ENCODE data around the gene INPP4B.

INPP4B gene

DNA sequence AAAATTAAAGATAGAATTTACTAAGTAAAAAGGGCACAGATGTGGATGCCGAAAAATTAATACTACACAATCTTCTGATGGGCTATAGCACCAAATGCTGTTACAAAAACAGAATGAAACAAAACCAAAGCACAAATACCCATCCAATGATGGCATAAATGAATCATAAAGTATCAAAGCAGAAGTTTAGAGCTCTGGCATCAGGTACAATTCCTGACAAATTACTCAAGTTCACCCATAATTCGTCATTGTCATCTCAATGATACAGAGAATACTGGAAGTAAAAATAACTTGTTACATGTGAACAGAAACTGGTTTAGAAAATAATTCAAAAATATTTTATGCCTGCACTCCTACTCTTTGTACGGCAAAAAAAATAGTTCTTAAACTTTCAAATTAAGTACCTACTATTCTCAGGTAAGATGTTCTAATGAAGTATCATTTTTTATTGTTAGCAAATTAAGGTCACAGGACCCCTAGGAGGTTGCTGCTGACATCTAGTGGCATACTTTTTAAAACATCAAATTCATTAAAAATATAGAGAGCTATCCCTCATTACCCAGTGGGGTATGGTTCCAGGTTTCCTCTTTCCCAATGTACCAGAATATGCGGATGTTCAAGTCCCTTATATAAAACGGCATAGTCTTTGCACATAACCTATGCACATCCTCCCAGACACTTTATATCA, 126.1 kb downstream of the INPP4B start:
- H3K36me3 Mint-ChIP-seq: peaks cover 16% of the 10 kb centered on the region
- H3K4me3 Mint-ChIP-seq: no peak overlapping the region
- H3K27ac Mint-ChIP-seq: peak overlapping the region; percentile 90
- H3K27me3 Mint-ChIP-seq: no peaks in the 10 kb centered on the region
- H3K4me1 Mint-ChIP-seq: peaks cover 39% of the 10 kb centered on the region
- peaks cover 15% of the 10 kb centered on the region for H3K9me3 Mint-ChIP-seq

DNA sequence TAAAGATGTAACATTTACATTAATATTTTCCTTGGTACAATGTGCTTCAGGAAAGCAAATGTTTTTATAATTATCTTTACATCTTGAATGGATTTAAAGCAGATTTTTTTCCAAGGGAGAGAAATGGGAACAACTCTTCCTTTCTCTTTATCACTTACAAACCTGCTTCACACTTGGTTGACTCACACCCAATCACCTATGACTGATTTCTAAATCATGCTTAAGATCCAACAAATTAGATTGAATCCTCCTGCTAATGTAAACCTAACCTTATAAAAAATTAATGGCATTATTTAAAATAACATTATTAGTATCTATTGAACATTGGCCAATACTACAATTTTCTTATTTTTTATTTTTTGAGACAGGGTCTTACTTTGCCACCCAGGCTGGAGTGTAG, 127.1 kb downstream of the INPP4B start:
- Mint-ChIP-seq H3K36me3 (peaks cover 16% of the 10 kb centered on the region), H3K4me3 (no peak overlapping the region), H3K27ac (peak overlapping the region; percentile 72), H3K27me3 (no peaks in the 10 kb centered on the region), H3K4me1 (peaks cover 46% of the 10 kb centered on the region), H3K9me3 (peaks cover 15% of the 10 kb centered on the region)

DNA sequence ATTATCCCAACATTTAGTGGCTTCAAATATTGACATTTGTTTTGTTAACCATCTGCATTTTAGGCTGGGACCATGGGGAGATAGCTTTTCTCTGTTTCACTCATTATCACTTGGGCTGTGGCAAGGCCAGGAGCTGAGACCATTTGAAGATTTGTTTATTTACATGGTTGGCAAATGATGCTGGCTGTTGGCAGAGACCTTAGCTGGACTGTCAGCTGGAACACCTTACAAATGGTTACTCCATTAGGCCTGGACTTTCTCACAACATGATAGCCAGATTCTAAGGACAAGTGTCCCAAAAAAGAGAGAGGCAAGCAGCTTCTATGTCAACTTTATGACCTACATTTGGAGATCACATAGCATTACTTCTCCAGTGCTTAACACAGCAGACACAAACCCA, 130.4 kb downstream of the INPP4B start:
- Mint-ChIP-seq H3K9me3 (peaks cover 29% of the 10 kb centered on the region), H3K27ac (no peak overlapping the region), H3K27me3 (no peaks in the 10 kb centered on the region), H3K4me3 (no peak overlapping the region), H3K36me3 (peaks cover 27% of the 10 kb centered on the region), H3K4me1 (peaks cover 70% of the 10 kb centered on the region)

DNA sequence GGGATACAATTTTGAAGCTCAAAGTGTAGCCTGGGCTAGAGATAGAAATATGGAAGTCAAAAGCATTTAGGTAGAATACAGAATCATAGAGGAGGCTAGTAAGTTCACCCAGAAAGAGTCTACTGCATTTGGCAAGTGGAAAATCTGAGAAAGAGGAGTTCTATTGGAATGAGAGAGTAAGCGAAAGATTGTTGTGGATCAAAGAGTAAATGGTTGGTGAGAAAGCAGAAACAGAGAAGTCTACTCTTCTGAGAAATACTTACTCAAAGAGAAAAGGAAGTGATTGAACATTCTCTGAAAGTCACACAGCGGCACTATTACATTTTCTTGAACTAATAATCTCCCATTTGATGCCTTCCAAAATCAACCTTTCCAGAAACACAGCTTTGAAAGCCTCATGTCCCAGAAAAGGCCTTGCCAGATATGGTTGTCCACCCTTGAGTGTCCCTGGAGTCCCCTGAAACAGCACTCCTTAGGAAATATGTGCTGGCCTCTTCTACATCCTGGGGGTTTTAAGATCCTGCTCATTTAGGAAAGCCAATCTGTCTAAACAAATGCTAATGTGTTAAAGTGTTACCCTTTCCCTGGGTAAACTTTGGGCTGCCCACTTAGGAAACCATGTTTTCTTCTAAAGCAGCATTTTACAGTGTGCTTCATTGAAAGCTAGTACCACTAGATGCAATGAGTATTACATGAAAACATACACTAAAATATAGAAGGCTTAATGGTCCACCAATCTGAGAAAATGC, 132.6 kb downstream of the INPP4B start:
- H3K27me3 Mint-ChIP-seq: no peaks in the 10 kb centered on the region
- H3K4me1 Mint-ChIP-seq: peaks cover 69% of the 10 kb centered on the region
- peak overlapping the region; percentile 94 for H3K27ac Mint-ChIP-seq
- peaks cover 37% of the 10 kb centered on the region for H3K9me3 Mint-ChIP-seq
- H3K36me3 Mint-ChIP-seq: peaks cover 37% of the 10 kb centered on the region
- H3K4me3 Mint-ChIP-seq: peak overlapping the region; percentile 55

DNA sequence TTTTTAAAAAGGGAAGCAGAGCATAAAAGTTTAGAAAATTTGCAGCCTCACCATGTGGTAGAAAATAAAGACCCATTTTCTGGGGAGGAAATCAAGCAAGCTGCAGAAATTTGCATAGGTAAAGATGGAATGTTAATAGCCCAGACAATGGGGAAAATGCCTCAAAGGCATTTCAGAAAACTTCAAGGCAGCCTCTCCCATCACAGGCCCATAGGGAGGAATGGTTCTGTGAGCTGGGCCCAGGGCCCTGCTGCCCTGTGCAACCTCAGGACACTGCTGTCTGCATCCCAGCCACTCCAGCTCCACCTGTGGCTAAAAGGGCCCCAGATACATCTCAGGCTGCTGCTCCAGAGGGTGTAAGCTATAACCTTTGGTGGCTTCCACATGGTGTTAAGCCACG, 137.9 kb downstream of the INPP4B start:
- H3K27me3 Mint-ChIP-seq: no peaks in the 10 kb centered on the region
- peak overlapping the region; percentile 5 for H3K4me3 Mint-ChIP-seq
- H3K36me3 Mint-ChIP-seq: peaks cover 25% of the 10 kb centered on the region
- no peak overlapping the region for H3K27ac Mint-ChIP-seq
- H3K4me1 Mint-ChIP-seq: peaks cover 36% of the 10 kb centered on the region
- H3K9me3 Mint-ChIP-seq: peaks cover 28% of the 10 kb centered on the region

DNA sequence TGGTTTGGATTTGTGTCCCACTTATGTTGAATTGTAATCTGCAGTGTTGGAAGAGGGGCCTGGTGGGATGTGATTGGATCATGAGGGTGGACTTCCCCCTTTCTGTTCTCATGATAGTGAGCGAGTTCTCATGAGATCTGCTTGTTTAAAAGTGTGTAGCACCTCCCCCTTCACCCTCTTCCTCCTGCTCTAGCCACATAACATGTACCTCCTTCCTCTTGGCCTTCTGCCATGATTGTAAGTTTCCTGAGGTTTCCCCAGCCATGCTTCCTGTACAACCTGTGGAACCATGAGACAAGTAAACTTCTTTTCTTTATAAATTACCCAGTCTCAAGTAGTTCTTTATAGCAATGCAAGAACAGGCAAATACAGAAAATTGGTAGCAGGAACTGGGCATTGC, 138.7 kb downstream of the INPP4B start:
- Mint-ChIP-seq H3K4me3 (no peak overlapping the region), H3K27ac (no peak overlapping the region), H3K27me3 (no peaks in the 10 kb centered on the region), H3K36me3 (peaks cover 21% of the 10 kb centered on the region), H3K9me3 (peaks cover 21% of the 10 kb centered on the region), H3K4me1 (peaks cover 27% of the 10 kb centered on the region)

DNA sequence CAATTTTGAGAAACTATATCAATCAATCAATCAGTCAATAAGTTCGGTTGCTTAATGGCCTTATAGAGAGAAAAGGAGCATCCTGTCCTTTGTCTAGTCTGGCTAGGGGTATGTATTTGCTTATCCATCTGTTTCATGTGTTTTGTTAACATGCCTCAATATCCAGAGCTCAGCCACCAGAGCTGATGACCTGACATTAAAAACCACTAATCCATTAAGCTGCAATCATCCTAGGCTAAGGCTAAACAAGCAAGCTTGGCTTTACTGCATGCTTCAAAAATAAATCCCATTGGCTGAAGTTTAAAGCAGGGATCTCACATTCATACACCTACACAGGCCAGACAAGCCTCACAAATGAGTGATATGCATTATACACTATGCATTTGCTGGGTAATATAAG, 139.7 kb downstream of the INPP4B start:
- peaks cover 24% of the 10 kb centered on the region for H3K4me1 Mint-ChIP-seq
- H3K36me3 Mint-ChIP-seq: peaks cover 19% of the 10 kb centered on the region
- H3K27me3 Mint-ChIP-seq: no peaks in the 10 kb centered on the region
- no peak overlapping the region for H3K27ac Mint-ChIP-seq
- peaks cover 17% of the 10 kb centered on the region for H3K9me3 Mint-ChIP-seq
- no peak overlapping the region for H3K4me3 Mint-ChIP-seq

DNA sequence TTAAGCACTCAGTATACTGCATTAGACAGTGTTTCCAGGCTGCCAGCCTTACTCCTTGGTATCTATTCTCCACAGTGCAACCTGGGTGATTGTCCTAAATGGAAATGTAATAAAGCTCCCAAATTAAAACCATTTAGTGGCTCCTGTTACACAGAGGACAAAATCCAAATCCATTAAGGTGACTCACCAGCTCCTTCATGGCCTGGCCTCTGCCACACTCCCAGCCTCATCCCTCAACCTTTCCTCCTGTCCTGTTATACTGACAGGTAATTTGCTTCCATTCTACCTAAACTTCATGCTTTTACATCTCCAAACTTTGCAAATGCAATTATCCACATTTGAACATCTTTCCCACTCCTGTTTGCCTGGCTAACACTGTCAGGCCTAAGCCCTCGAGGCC, 140.3 kb downstream of the INPP4B start:
- Mint-ChIP-seq H3K4me3 (no peak overlapping the region), H3K27me3 (no peaks in the 10 kb centered on the region), H3K27ac (no peak overlapping the region), H3K9me3 (peaks cover 15% of the 10 kb centered on the region), H3K4me1 (peaks cover 24% of the 10 kb centered on the region), H3K36me3 (peaks cover 16% of the 10 kb centered on the region)

DNA sequence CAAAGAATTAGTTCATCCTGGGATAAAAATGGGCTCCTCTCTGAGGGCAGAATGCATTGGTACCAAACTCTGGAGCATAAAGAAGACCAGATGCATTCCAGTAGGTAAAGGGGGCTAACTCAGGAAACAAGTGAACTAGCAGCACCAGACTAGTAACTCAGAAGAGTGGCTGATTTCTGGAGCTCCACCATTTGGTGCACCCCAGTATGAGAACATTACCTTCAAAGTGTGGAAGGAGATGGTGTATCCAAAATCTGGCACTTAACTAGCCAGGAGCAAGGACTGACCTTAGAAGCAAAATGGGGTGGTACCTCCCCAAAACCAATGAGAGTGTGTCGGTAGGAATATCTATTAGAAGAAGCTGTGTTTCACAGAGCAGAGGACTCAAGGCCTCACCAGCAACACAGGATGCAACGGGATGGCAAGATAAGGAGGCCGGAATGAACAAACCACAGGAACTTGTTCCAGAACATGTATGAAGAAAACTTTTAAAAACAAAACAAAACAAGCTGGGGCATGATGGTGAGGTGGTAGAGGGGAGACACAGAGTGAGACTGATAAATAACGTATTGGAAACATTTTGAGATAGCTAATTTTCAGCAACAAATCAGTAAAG, 142.3 kb downstream of the INPP4B start:
- peaks cover 11% of the 10 kb centered on the region for H3K36me3 Mint-ChIP-seq
- no peak overlapping the region for H3K4me3 Mint-ChIP-seq
- peaks cover 29% of the 10 kb centered on the region for H3K4me1 Mint-ChIP-seq
- H3K9me3 Mint-ChIP-seq: peaks cover 12% of the 10 kb centered on the region
- no peak overlapping the region for H3K27ac Mint-ChIP-seq
- H3K27me3 Mint-ChIP-seq: no peaks in the 10 kb centered on the region

DNA sequence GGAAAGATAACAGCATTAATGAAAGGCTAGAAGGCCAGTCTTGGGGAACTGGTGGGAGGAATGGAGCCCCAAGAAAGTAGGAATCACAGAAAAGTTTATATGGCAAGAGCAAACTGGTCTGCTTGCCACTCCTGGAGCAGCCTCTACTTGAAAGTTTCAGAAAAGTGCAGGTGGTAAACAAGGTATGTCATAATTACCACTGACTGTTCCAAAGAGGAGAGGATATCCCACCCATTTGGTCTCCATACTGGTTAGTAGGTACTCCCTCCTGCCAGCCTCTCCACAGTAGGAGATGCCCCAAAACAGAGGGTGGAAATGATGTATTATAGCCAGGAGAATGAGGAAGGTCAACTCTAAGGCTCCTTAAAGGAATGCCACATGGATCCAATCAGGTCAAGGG, 145.1 kb downstream of the INPP4B start:
- H3K36me3 Mint-ChIP-seq: peaks cover 5% of the 10 kb centered on the region
- peaks cover 12% of the 10 kb centered on the region for H3K9me3 Mint-ChIP-seq
- peaks cover 56% of the 10 kb centered on the region for H3K4me1 Mint-ChIP-seq
- peak overlapping the region; percentile 33 for H3K4me3 Mint-ChIP-seq
- H3K27ac Mint-ChIP-seq: peak overlapping the region; percentile 95
- H3K27me3 Mint-ChIP-seq: no peaks in the 10 kb centered on the region

DNA sequence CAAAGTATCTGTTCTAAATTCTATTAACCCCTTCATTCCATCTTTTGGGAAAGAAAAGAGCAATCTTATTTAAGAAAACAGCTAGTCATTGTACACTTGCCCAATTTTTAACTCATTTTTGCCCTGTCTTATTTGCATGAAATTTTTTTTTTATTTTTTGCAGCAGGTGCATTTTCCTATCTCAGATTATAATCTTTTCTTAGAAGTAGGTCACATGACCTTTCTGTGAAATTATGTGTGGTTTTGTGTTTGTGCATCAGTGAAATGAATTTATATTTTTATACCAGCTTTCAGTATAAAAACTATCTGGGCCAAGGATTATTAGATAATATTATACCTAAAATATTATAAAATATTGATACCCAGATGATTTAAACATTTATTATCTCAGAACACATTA, 145.6 kb downstream of the INPP4B start:
- H3K4me1 Mint-ChIP-seq: peaks cover 61% of the 10 kb centered on the region
- no peaks in the 10 kb centered on the region for H3K27me3 Mint-ChIP-seq
- H3K36me3 Mint-ChIP-seq: peaks cover 5% of the 10 kb centered on the region
- peak overlapping the region; percentile 95 for H3K27ac Mint-ChIP-seq
- no peak overlapping the region for H3K4me3 Mint-ChIP-seq
- peaks cover 12% of the 10 kb centered on the region for H3K9me3 Mint-ChIP-seq

DNA sequence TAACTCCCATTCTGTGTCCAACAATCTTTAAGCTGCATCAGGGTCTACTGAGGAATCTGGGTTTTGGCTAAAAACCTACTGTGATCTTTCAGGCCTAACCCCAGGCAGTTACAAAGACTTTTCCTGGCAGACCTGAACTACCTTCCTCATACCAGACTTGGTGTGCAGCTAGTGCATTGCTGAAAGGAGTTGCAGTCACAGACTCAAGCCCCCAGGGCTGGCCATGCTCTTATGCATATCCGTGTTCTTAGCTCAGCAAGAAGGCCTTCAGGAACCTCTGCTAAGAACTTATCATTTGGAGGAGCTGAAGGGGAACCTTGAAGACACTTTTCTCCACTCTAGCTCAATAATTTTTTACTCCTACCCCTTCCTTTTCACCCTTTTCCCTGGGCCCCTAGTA, 147.5 kb downstream of the INPP4B start:
- Mint-ChIP-seq H3K4me3 (peak overlapping the region; percentile 24), H3K9me3 (peaks cover 12% of the 10 kb centered on the region), H3K27me3 (no peaks in the 10 kb centered on the region), H3K36me3 (peaks cover 5% of the 10 kb centered on the region), H3K27ac (peak overlapping the region; percentile 92), H3K4me1 (peaks cover 62% of the 10 kb centered on the region)

DNA sequence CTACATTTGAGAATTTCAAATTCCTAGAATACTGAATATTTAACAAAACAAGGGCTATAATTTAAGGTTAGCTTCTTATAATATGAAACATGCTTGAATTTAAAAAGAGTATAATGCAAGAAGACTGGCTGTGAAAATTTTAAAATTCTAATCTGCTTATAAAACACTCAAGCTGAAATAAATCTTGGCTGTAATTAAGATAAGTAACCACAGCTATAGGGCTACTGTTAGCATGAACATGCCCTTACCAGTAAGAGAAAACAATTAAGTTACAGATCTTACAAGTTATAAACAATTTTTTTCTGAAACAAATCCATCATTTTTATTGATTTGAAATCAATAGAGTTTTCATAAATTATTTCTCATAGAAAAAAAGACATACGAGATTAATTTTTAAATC, 148.2 kb downstream of the INPP4B start:
- Mint-ChIP-seq H3K9me3 (peaks cover 12% of the 10 kb centered on the region), H3K4me1 (peaks cover 66% of the 10 kb centered on the region), H3K4me3 (no peak overlapping the region), H3K36me3 (peaks cover 5% of the 10 kb centered on the region), H3K27me3 (no peaks in the 10 kb centered on the region), H3K27ac (peak overlapping the region; percentile 92)

DNA sequence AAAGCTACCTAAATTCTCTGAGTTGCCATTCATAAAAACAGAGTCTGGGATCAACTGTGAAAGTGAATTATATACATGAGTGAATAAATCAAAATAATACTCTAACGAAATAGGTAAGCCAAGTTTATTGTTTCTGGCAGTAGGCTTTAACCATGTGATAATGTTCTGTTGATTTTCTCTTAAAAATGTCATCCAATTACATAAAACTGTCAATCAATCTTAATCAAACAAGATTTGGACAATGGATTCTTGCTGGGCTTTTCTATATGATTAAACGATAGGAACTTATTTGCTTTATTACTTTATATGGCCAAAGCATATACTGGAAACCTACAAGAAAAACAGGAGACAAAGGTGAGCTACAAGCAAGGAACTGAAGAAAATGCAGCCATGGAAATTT, 148.8 kb downstream of the INPP4B start:
- Mint-ChIP-seq H3K4me1 (peaks cover 70% of the 10 kb centered on the region), H3K9me3 (peaks cover 12% of the 10 kb centered on the region), H3K27me3 (no peaks in the 10 kb centered on the region), H3K36me3 (peaks cover 5% of the 10 kb centered on the region), H3K4me3 (peak overlapping the region; percentile 67), H3K27ac (peak overlapping the region; percentile 94)

DNA sequence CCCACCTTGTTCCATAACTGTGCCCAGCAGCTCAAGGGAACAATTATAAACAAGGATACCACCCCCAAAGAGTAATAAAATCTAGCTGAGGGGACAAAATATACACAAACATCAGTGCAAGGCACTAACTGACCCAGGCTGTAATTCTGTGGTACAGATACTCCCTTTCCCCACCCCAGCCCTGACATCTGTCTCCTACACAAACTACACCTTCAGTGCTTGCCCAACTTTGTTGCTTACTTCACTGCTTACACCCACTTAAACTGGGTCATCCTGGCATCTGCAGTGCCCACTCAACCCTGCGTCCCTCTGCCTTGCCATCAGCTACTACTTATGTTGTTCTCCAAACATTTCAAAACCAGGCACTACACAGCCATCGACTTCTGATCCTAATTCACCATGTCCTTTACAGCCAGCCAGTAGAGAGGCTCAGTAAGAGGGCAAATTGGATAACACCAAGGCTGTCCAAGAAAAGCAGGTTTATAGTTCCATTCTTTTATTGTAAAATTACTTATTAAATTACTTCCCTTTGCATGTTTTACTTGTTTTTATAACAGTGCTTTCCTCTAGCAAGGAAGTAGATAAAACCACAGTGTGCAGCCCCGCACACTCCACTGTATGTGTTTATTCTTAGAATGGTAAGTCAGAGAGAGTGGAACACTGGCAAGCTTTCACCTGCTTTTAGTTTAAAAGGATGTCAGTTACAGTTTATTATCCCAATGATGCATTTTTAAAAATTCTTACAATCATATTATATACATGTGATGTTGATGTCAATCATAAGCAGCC, 149.6 kb downstream of the INPP4B start:
- peaks cover 71% of the 10 kb centered on the region for H3K4me1 Mint-ChIP-seq
- H3K27me3 Mint-ChIP-seq: no peaks in the 10 kb centered on the region
- peaks cover 5% of the 10 kb centered on the region for H3K36me3 Mint-ChIP-seq
- H3K4me3 Mint-ChIP-seq: peak overlapping the region; percentile 67
- H3K9me3 Mint-ChIP-seq: peaks cover 13% of the 10 kb centered on the region
- H3K27ac Mint-ChIP-seq: peak overlapping the region; percentile 94

All from activated naive CD4-positive, alpha-beta T cell treated with anti-CD3 and anti-CD28 coated beads, Interleukin-2, amount 50 U/mL, for 24 hours (primary cell).